Suppressor macrophage (primary cell): Measurements from ENCODE around the gene HELZ2.
"Not testable (repeated sequence)": the region's sequence is repeated elsewhere in the genome, so short reads cannot be mapped to it uniquely, and the experiment has no call there.

ENCODE experiments used
- DNase-seq, 4 experiments: peaks; one replicate each; pipeline ENCODE4 v3.0.0-alpha.2; 2020 to 2022

HELZ2 gene

GRCh38 chr20:63564036-63564810 lies 9.8 kb downstream of the HELZ2 start:
- no peak for DNase-seq

- DNase-seq, result no peak
Observed at GRCh38 chr20:63563225-63563935, 10.7 kb downstream of the HELZ2 start.

GRCh38 chr20:63562461-63563224 lies 11.4 kb downstream of the HELZ2 start:
- DNase-seq, result no peak

- no peak for DNase-seq
Observed at GRCh38 chr20:63561624-63562396, 12.2 kb downstream of the HELZ2 start.

GRCh38 chr20:63560856-63561609 lies 13.0 kb downstream of the HELZ2 start:
- no peak for DNase-seq

GRCh38 chr20:63560333-63560805 lies 13.7 kb downstream of the HELZ2 start:
- DNase-seq, result no peak

GRCh38 chr20:63559485-63560332 lies 14.3 kb downstream of the HELZ2 start:
- DNase-seq, result not testable (repeated sequence)

- DNase-seq, result no peak
Observed at GRCh38 chr20:63558804-63559484, 15.1 kb downstream of the HELZ2 start.

GRCh38 chr20:63557481-63557891 lies 16.6 kb downstream of the HELZ2 start:
- DNase-seq, result no peak

GRCh38 chr20:63556873-63557478 lies 17.1 kb downstream of the HELZ2 start:
- no peak for DNase-seq

- DNase-seq, result no peak
Observed at GRCh38 chr20:63555661-63556381, 18.2 kb downstream of the HELZ2 start.

GRCh38 chr20:63554361-63555278 lies 19.4 kb downstream of the HELZ2 start:
- no peak for DNase-seq

GRCh38 chr20:63553933-63554290 lies 20.1 kb downstream of the HELZ2 start, which contains the start of gene FNDC11:
Gene FNDC11, plus strand, starts transcription at chr20:63554159. Its CDS starts 1,505 bp downstream, at chr20:63555664.
- peak in 3 of 4 experiments; percentile 23 to 52 (median 35) for DNase-seq

GRCh38 chr20:63553251-63553932 lies 20.6 kb downstream of the HELZ2 start:
- DNase-seq, result peak; percentile 55 to 72 (median 60)

- DNase-seq, result no peak
Observed at GRCh38 chr20:63552481-63553249, 21.4 kb downstream of the HELZ2 start.

GRCh38 chr20:63551068-63551467 lies 23.0 kb downstream of the HELZ2 start:
- DNase-seq, result no peak
